Retinal pigment epithelial cell (primary cell): ENCODE measurements around the gene NLRX1.
A peak's percentile ranks its signal among the peaks of the same experiment; 100 is the strongest.
"Not testable (repeated sequence)": the region's sequence is repeated elsewhere in the genome, so short reads cannot be mapped to it uniquely, and the experiment has no call there.

Experiments
- DNase-seq: peaks from one replicate; pipeline ENCODE4 v3.0.0-alpha.2; 2010; ENCODE audit warnings: low read depth
- H3K4me3 ChIP-seq: 2 replicates; pipeline ENCODE4 v1.5.1; 2011; ENCODE audit warnings: mild to moderate bottlenecking, low read length, control low read depth, moderate library complexity
- TF ChIP-seq, protein P1 (sequence below): conservative IDR thresholded peaks from 2 replicates; pipeline ENCODE4 v1.5.1; 2011; ENCODE audit warnings: low read depth, low read length, control low read depth, inconsistent platforms

NLRX1 gene

DNA sequence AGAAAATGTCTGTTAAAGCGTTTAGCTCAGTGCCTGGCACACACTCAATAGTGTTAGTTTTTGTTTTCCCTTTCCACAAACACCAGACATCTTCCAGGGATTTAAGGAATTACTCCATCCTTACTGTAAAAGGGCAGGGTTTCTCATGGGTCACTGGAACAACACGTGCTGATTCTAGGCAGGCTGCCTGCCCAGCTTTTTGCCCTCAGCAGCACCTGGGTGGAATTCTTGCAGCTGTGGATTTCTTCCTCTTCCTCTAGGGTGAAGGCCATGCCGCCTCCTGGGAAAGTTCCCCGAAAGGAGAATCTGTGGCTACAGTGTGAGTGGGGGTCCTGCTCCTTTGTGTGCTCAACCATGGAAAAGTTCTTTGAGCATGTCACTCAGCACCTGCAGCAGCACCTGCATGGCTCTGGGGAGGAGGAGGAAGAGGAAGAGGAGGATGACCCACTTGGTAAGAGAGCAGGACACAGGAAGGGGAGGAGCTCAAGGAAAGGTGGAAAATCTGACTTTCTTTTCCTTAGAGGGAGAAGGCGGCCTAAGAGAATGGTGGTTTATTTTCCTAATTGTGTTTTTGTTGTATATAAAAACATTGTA is 41.8 kb upstream of the NLRX1 start:
- TF ChIP-seq, protein P1, sequence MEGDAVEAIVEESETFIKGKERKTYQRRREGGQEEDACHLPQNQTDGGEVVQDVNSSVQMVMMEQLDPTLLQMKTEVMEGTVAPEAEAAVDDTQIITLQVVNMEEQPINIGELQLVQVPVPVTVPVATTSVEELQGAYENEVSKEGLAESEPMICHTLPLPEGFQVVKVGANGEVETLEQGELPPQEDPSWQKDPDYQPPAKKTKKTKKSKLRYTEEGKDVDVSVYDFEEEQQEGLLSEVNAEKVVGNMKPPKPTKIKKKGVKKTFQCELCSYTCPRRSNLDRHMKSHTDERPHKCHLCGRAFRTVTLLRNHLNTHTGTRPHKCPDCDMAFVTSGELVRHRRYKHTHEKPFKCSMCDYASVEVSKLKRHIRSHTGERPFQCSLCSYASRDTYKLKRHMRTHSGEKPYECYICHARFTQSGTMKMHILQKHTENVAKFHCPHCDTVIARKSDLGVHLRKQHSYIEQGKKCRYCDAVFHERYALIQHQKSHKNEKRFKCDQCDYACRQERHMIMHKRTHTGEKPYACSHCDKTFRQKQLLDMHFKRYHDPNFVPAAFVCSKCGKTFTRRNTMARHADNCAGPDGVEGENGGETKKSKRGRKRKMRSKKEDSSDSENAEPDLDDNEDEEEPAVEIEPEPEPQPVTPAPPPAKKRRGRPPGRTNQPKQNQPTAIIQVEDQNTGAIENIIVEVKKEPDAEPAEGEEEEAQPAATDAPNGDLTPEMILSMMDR, result no peak
- no peak for DNase-seq
- no peak overlapping the region for H3K4me3 ChIP-seq

DNA sequence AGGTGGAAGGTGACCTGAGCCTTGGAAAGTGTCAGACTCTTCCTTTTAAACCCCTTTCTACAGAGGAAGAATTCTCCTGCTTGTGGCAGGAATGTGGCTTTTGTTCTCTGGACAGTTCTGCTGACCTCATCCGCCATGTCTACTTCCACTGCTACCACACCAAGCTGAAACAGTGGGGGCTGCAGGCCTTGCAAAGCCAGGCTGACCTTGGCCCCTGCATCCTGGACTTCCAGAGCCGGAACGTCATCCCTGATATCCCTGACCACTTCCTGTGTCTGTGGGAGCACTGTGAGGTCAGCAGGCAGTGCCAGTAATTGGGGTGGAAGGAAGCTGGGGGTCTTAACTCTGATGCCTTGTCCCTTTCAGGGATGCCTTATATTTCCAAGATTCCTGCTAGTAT is 37.9 kb upstream of the NLRX1 start:
- TF ChIP-seq, protein P1, result no peak
- no peak for DNase-seq
- H3K4me3 ChIP-seq, result no peak overlapping the region

DNA sequence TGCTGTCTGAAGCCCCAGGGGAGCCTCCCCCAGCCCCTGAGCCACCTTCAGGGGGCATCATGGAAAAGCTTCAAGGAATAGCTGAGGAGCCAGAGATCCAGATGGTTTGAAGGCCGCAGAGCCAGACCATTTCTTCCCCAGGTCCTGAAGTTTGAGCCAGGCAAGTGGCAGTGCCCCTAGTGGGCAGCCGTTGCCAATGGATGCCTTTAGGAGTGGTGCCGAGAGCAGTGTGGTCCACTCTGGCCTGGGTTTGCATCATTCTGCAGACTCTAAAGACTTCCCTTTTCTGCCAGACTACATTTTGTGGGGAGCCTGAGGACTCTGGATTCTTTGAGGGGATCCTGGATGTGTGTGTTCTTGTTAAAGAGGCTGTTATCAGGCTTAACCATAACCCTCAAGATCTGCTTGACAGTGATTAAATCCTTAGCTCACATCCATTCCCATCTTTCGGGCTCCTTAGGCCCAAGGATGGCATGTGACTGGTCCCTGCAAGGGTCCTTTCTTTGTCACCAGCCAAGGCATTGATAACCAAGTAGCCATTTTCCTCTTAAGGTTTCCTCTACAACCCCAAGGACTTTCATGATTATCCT is 34.0 kb upstream of the NLRX1 start:
- no peak overlapping the region for H3K4me3 ChIP-seq
- TF ChIP-seq, protein P1, result peak; percentile 79

DNA sequence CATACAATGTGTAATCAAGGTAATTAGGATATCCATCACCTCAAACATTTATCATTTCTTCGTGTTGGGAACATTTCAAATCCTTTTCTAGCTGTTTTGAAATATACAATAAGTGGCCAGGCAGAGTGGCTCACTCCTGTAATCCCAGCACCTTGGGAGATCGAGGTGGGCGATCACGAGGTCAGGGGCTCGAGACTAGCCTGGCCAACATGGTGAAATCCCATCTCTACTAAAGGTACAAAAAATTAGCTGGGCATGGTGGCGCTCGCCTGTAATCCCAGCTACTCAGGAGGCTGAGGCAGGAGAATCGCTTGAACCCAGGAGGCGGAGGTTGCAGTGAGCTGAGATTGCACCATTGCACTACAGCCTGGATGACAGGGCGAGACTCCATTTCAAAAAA is 29.2 kb upstream of the NLRX1 start:
- H3K4me3 ChIP-seq, DNase-seq: not testable (repeated sequence)

More for the DNA sequence above, 34.0 kb upstream of the NLRX1 start:
- DNase-seq, result no peak

DNA sequence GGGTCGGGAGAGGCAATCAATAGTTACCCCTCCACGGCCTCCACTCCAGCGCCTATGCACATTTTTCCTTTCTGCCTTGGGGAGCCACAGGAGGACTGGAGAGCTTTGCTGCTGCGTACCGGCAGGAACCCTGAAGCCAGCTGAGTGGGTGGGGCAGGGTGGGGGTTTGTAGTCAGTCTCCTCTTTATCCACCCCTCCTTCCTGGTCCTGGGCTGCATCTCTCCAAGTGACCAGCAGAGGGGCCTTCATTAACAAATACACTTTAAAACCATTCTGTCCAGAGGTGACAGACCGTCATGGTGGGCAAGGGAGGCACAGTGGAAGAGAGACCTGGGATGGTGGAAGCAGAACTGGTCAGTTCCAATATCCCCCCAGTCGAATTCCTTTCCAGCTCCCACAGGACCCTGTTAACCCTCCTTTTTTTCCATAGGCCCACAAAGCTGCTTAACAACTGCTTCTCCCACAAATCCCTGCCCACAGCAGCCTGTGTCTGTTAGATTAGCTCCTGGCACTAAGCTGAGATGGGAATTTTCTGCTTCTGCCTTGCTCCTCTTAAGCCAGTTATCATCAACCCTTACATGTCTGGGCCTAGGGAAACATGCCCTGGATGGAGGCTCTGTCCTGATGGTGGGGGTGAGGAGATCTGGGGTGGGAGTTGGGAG is 23.6 kb upstream of the NLRX1 start:
- TF ChIP-seq, protein P1, result peak; percentile 72
- no peak overlapping the region for H3K4me3 ChIP-seq
- peak; percentile 32 for DNase-seq

DNA sequence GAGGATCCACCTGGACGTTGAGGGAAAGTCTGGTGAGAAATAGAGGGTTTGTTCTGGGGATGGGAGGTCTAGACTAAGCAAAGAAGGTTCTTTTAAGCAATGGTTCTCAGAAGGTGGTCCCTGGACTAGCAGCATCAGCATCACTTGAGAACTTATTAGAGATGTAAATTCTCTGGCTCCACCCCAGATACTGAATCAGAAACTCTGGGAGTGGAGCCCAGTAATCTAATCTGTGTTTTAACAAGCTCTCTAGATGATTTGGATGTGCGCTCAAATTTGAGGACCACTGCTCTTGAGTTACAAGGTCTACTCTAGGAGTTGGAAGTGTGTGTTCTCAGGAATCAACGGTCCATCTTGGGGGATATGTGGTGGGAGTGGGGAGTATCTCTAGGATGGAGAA is 23.0 kb upstream of the NLRX1 start:
- TF ChIP-seq, protein P1, result no peak

DNA sequence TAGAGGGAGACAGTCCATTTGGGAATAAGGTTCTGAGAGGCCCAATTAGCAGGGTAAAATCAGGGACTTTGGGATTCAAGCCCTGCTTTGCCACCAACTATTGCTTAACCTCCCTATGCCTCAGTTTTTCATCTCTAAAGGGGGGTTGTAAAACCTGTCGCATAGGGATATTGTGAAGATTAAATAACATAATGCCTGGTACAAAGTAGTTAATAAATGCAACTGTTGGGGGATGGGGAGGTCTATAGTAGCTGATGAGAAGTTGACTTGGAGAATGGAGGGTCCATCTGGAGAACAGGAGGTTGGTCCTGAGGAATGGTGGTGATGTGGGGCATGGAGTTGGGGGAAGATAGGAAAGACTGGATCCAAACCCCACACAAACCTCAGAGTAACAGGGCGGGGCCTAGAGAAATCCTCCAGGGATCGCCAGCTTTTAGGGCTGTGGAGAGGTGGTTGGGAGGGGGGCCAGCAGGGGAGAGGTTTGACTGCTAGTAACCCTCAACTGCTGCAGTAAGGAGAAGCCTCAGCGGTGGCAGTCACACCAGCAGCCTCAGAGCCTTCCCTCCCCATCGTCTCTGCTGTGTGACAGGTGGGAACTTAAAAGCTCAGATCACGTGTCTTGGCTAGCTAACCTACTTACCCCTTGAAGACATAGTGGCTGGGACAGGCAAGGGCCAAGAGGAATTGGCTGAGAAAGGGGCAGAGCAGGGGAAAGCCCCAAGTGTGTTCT is 20.8 kb upstream of the NLRX1 start:
- H3K4me3 ChIP-seq, result no peak overlapping the region
- DNase-seq, result no peak
- TF ChIP-seq, protein P1, result no peak

More for the DNA sequence above, 23.0 kb upstream of the NLRX1 start:
- no peak for DNase-seq
- H3K4me3 ChIP-seq, result no peak overlapping the region
